ENCODE results near the gene PGLYRP2.

The PGLYRP2 gene

GRCh38 chr19:15453906-15454860 is 25.1 kb downstream of the PGLYRP2 start:
- DNase-seq, result no peak

- DNase-seq, result no peak
Measured at GRCh38 chr19:15453091-15453578, 26.2 kb downstream of the PGLYRP2 start.

DNA sequence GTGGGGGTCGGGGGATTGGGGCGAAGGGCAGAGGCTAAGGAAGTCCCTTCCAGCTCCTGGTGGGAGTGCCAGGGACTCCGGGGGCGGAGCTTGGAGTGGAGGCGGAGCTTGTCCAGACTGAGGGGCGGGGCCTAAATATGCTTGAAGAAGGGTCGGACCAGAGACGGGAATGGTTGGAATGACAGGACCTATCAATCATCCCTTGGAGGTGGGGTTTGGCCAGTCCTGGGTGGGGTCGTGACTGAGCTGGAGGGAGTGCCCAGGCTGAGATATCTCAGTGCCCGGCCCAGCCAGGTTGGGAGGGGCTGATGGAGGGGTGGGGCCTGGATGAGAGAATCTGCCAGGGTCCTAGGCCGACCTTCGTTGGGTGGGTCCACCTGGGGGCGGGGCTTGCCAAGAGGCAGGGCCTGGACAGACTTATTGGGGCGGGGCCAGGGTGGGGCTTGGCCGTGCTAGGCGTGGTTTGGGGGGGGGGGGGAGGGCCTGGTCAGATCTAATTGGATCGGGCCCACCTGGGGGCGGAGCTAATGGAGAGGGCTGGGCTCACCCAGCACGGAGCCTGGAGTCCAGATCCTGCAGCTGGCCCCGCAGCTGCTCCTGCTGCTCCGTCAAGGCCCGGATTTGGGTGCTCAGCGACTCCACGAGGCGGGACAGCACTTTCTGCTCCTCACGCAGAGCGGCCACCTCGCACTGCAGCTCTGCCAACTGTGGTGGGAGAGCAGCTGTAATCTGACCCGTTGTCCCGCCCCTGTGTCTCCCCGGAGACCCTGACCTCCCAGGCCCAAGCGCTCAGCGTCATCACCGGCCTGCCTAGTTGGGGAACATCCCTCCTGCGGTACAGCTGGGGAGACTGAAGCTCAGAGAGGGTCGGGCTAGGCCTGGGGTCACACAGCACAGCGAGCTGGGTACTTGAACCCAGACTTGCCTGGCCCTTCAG is 26.9 kb downstream of the PGLYRP2 start:
- DNase-seq, result peak; percentile 79

GRCh38 chr19:15450528-15450890 is 28.8 kb downstream of the PGLYRP2 start:
- no peak for DNase-seq

DNA sequence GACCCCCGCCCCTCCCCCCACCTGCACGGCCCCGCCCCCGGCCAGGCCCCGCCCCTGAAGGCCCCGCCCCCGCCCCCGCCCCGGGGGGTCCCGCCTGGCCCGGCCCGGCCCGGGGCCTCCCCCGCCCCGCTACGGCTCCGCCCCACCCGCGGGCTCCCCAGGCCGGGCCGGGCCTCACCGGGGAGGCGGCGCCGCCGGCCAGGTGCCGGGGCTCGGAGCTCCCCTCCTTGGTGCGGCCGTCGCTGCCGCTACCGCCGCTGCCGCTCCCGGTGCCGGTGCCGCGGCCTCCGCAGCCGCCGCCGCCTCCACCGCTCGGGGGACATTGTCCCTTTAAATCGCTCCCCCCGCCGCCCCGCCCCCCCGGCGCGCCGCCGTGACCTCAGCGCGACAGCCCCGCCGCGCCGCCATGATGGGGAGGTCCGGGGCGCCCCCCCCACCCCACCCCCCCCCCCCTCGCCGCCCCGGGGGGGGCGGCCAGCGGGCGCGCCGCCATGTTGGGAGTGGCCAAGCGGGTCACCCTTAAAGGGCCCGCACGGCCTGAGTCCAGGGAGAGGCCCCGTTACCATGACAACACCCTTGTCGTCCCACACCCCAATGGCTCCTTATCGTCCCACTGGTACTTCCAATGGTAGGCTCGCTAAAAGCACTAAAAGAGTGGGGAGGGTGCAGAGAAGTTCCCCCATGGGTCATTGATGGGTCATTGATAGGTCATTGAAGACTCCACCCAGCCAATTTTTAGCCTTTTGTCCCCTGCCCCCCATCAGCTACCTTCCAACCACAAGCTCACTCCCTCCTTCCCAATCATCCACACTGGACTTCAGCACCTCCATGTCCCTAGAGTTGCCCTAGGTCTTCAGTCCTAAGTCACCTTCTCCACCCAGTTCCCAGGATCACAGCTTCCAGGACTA is 29.4 kb downstream of the PGLYRP2 start, which contains the start of gene WIZ:
Gene WIZ, minus strand, starts transcription at position 337 of the 908 bp plus-strand sequence. CDS start 1,649 bp downstream, outside the sequence.
- DNase-seq, result peak; percentile 85

DNA sequence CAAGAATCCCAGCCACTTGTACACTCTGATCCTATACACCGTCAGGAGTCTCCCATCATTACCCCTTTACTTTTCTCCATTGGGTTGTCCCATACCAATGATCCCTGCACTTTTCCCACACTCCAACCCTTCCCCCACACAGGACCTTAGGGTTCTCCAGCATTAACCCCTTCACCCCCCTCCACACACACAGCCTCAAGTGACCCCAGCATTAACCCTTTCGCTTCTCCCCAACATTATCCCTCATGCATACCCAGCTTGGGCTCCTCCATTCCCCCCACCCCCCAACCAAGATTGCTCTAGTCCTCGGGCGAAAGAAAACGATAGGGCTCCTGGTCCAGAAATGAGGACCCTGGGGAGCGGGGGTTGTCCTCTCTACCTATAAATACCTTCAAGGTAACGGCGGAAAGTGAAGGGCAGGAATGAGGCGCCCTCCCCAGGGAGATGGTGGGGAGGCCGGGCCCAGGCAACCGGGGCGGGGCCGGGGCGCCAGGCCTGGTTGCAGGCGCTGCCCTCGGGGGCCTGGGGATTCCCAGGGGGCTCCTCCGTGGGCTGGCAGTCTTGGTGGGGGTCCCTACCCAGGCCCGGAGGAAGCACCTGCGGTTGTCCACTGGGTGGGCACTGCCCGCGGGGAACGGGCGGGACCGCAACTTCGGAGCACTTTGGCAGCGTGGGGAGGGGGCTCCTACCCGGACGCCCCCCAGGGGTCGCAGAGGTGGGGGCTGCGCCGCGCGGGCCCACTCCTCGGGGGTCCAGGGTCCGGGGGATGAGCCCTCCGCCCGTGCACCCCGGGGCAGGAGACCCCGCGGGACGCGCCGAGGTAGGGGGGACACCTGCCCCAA is 30.3 kb downstream of the PGLYRP2 start:
- DNase-seq, result no peak

- no peak for DNase-seq
Measured at GRCh38 chr19:15448044-15448777, 31.1 kb downstream of the PGLYRP2 start.

DNA sequence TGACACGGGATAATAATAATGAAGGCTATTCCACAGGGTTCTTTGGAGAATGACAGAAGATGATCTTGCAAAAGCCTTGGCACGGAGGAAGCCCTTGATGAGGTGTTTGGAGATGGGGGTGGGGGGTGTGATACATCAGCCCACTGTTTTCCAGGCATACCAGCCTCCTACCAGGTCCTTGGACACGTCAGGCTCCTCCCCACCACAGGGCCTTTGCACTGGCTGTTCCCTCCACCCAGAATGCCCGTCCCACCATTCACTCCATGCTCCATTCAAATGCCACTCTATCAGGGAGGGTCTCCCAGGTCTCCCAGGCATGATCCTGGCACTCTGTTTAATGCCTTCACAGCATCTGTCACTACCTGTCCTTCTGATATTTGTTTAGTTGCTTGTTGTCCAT is 32.2 kb downstream of the PGLYRP2 start:
- DNase-seq, result no peak

DNA sequence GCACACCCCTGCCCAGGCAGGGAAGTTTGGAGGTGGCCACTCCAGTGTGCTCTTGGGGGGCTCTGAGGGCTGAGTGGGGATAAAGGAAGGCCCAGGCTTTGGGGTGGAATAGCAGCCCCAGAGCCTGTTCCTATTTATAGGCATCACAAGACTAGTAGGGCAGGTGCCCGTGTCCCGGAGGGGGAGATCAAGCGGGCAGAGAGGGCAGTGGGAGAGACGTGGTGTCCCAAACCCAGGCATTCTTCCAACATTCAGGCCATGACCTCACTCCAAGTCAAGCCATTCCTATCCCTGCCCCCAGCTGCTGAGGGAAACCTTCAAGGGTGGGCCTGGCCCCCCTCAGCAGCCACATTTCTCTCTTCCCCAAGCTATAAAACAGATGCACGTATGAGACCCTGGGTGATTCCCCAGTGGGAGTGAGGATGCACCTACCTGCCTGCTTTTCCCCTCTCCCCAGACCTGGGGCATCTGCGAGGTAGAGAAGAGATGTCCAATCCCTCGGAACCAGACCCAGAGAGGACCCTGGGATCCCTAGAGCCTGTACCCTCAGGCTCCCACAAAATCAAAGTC is 33.4 kb downstream of the PGLYRP2 start:
- DNase-seq, result no peak

DNA sequence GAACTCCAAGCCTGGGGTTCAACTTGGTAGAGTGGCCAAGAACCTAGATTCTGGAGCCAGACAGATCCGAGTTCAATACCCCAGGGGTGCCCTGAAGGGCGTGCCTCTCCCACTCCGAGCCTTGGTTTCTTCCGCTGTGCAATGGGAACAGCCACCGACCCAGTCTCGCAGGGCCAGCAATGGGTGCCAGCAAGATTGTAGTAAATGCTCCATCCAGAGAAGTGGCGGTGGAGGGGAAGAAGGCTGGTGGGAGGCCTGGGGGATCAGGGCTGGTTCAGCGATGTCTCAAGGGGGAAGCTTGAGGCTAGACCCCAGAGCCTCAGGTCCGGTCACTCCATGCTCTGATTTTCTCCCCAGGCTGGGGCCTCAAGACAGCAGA is 34.1 kb downstream of the PGLYRP2 start:
- DNase-seq, result no peak

DNA sequence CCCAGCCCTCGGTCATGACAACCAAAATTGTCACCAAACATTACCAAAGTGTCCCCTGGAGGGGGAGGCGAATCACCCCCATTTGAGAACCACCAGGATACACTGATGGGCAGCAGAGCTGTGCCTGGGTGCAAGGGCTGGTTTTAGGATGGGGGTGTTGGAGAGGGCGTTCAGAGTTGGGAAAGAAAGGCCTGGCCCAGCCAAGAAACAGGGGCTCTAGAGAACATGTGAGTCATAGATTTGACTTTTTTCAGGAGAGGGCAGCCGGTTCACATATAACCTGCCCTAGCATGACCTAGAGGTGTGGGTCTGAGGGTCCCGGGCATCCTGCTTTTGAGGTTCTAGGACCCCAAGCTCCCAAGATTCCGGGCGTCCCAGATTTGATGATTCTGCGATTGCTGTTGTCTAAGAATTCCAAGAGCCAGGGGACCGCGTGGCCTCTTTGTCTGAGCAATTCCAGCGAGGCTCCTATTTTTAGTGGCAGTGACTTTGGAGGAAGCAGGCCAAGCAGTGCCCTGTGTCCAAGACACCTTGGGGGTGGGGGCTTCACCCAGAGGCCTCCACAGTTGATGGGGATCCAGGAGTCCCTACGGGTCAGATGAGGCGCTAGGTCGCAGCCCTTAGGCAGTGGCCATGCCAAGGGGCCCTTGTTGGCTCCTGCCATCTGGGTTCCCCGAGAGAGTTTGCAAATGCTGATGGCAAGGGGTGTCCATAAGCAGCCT is 34.6 kb downstream of the PGLYRP2 start:
- DNase-seq, result no peak

DNA sequence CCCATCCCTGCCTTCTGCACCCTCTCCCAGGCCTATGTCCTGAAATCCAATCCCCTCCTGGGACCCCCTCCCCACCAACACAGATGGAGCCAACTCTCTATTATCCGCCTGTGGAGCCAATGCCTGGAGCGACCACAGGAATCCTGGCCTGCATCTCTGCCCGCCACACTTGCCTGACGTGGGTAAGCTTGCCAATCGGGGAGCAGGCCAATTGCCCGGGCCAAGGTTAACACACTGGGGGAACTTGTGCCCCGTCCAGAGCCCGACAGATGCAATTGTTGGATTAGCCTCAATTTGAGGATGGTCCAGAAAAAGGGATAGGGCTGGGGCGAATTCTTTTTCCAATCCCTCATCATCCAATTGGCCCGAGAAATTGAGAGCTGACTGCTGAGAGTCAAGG is 35.5 kb downstream of the PGLYRP2 start:
- DNase-seq, result no peak

DNA sequence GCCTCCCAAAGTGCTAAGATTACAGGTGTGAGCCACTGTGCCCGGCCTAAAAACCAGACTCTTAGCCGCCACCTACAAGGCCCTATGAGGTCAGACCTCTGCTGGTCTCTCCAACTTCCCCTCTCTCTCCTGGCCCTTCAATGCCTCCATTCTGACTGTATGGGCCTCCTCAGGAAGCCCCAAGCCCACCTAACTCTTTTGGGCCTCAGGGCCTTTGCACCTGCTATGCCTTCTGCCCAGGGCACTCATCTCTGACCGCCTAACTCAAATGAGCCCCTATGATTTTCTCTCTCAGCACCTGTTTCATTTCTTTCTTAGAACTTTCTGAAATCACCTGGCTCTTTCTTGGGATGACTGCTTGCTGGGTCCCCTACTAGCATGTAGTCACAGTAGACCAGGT is 36.0 kb downstream of the PGLYRP2 start:
- DNase-seq, result no peak

DNA sequence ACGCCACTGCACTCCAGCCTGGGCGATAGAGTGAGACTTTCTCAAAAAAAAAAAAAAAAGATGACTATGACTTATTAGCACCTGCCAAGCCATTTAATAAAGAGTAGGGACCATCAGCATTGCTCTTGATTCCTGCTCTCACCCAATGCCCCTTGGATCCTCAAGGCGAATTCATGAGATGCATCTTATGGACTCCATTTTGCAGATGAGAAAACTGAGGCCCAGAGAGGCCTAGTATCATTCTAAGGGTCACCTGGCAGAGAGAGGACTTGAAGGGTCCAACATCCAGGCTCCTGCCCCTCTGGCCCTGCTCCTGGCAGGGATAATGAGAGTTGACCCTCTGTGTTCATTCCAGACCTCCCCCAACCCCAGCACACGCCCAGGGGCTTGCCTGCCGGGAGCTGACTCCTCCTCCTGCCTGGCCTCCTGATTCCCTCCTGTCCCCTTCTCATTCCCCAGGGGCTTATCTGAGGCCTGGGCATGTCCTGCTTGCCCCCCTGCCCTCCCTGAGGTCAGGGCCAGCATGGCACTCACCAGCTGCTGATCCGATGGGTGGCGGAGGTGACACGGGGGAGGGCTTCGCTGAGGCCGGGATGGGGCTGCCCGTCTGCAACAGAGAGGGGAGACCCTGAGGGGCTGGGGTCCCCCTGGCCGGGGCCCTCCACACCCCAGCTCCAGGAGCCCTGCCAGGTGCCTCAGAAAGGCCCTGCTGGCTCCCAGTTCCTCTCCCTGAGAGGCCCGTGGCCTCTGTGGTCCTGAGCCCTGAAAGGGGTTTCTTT is 37.0 kb downstream of the PGLYRP2 start:
- no peak for DNase-seq

- no peak for DNase-seq
Measured at GRCh38 chr19:15441317-15441716, 38.0 kb downstream of the PGLYRP2 start.

GRCh38 chr19:15439821-15440641 is 39.3 kb downstream of the PGLYRP2 start:
- no peak for DNase-seq

- DNase-seq, result no peak
Measured at GRCh38 chr19:15439078-15439799, 40.1 kb downstream of the PGLYRP2 start.

Data from fibroblast of skin of right biceps (primary cell).